22Rv1 (cell line): ENCODE data around the gene ACOX3.

Experiments used
- H3K27ac ChIP-seq: fragments of 450-650 bp; 2 replicates; pipeline ENCODE4 v1.5.1; 2017
- CTCF ChIP-seq: fragments of 450-650 bp; IDR thresholded peaks from 2 replicates; pipeline ENCODE4 v1.5.1; 2017; ENCODE audit warnings: mild to moderate bottlenecking
- ZFX ChIP-seq: fragments of 450-650 bp; IDR thresholded peaks from 2 replicates; pipeline ENCODE4 v1.6.1; 2017; ENCODE audit warnings: antibody characterized with exemption, borderline replicate concordance

ACOX3 gene

GRCh38 chr4:8403976-8404375, 36.5 kb downstream of the ACOX3 start:
- TF ChIP-seq CTCF (no peak), ZFX (no peak)
- no peak overlapping the region for H3K27ac ChIP-seq

GRCh38 chr4:8403173-8403753, 37.3 kb downstream of the ACOX3 start:
- H3K27ac ChIP-seq: no peak overlapping the region
- peak; percentile 85 for TF ChIP-seq CTCF
- no peak for TF ChIP-seq ZFX

DNA sequence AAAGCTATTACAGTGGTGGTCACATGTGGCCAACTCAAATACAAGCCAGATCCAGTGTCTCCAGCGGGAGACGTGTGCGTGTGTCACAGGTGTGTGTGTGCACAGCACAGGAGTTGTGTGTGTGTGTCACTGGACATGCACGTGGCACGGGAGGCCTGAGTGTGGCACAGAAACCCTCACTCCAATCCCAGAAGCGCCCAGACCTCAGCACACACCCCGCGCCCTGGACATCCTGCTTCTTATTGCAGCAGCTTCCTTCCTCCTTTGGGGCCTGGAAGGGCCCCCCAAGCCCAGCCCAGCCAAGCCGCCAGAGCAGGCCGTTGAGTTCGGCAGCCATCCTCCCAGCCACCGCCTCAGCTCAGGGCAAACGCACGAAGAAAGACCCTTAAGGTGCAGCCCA, 37.9 kb downstream of the ACOX3 start:
- H3K27ac ChIP-seq: no peak overlapping the region
- TF ChIP-seq CTCF: no peak

GRCh38 chr4:8402181-8402597, 38.3 kb downstream of the ACOX3 start:
- no peak overlapping the region for H3K27ac ChIP-seq
- no peak for TF ChIP-seq ZFX
- no peak for TF ChIP-seq CTCF

DNA sequence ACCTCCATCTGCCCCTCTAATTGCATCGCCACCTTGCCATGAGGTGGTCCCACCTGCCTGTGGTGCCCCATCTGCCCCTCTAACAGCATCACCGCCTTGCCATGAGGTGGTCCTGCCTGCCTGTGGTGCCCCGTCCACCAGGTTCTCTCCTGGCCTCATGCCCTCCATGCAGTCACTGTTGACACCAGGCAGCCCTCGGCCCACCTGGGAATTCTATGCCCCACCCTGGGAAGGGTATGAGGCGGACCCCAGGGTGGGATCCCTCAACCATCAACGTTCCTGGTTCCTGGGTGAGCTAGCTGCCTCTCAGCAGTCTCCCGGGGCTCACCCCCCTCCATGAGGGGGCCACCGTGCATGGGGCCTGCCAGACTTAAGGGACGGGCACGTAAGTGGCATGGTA, 38.9 kb downstream of the ACOX3 start:
- H3K27ac ChIP-seq: no peak overlapping the region
- TF ChIP-seq ZFX: no peak
- TF ChIP-seq CTCF: no peak

- TF ChIP-seq CTCF: no peak
- no peak for TF ChIP-seq ZFX
- H3K27ac ChIP-seq: no peak overlapping the region
These were observed 39.7 kb downstream of the ACOX3 start for GRCh38 chr4:8400632-8401325.

DNA sequence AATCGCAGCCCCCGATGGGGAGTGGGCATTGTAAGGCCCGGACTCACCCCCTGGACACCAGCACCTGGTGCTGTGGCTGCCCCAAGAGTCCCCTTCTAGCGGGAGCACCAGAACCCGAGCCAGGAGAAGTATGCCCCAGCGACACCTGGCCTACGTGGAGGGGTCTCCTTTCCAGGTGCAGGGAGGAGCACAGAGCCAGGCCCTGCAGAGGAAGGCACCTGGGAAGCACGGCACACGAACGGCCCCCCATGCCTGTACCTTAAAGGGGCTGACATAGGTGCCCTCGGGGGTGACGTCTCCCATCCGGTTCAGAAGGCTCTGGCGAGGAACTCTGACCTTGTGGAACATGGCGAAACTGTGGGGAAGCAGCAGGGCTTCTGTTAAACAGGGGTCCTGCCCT, 41.2 kb downstream of the ACOX3 start:
- H3K27ac ChIP-seq: no peak overlapping the region

More for the DNA sequence above, 41.2 kb downstream of the ACOX3 start:
- TF ChIP-seq ZFX: no peak
- no peak for TF ChIP-seq CTCF
